ENCODE data around the gene DCLRE1C. TPM values are rescaled to one million over a fixed set of nuclear protein-coding genes. Genes with fewer than 3 reads are reported as not detected.

The DCLRE1C gene
- total and polyA plus RNA-seq, 8 donors, result 8.3 to 24.6 (median 18.8) TPM

- no peaks in the 10 kb centered on the region for H3K9me3 ChIP-seq
- H3K36me3 ChIP-seq, result peaks cover 0 to 99% of the 10 kb centered on the region in 2 donors
- no peak for TF ChIP-seq CTCF (IDR thresholded peaks at IDR 0.05)
- DNase-seq, result no peak
- intact Hi-C loops (cut with DNase I), result no loop called here
- no peak overlapping the region for H3K27ac ChIP-seq
- H3K4me3 ChIP-seq, result no peak overlapping the region
- ATAC-seq, result no peak
- H3K27me3 ChIP-seq, result no peaks in the 10 kb centered on the region
- no peaks in the 10 kb centered on the region for H3K4me1 ChIP-seq
Measured at GRCh38 chr10:14924013-14924412, 29.9 kb downstream of the DCLRE1C start.

GRCh38 chr10:14918964-14919363 is 34.9 kb downstream of the DCLRE1C start:
- no peak for TF ChIP-seq CTCF (IDR thresholded peaks at IDR 0.05)
- Histone ChIP-seq H3K27ac (no peak overlapping the region), H3K36me3 (peaks cover 0 to 93% of the 10 kb centered on the region in 2 donors), H3K4me1 (no peaks in the 10 kb centered on the region), H3K27me3 (no peaks in the 10 kb centered on the region), H3K9me3 (peaks cover 0 to 31% of the 10 kb centered on the region in 2 donors), H3K4me3 (no peak overlapping the region)
- ATAC-seq (no peak), DNase-seq (no peak)
- intact Hi-C loops (cut with DNase I), result no loop called here

- no peak overlapping the region for H3K27ac ChIP-seq
- no peak for TF ChIP-seq CTCF (IDR thresholded peaks at IDR 0.05)
- peaks cover 0 to 92% of the 10 kb centered on the region in 2 donors for H3K36me3 ChIP-seq
- H3K4me1 ChIP-seq, result no peaks in the 10 kb centered on the region
- H3K27me3 ChIP-seq, result no peaks in the 10 kb centered on the region
- intact Hi-C loops (cut with DNase I), result no loop called here
- ATAC-seq (no peak), DNase-seq (no peak)
- no peak overlapping the region for H3K4me3 ChIP-seq
- peaks cover 0 to 31% of the 10 kb centered on the region in 2 donors for H3K9me3 ChIP-seq
Measured at GRCh38 chr10:14917827-14918226, 36.1 kb downstream of the DCLRE1C start.

- no peak for TF ChIP-seq CTCF (IDR thresholded peaks at IDR 0.05)
- Histone ChIP-seq H3K9me3 (peaks cover 0 to 31% of the 10 kb centered on the region in 2 donors), H3K27ac (no peak overlapping the region), H3K4me3 (no peak overlapping the region), H3K27me3 (no peaks in the 10 kb centered on the region), H3K4me1 (no peaks in the 10 kb centered on the region), H3K36me3 (peaks cover 0 to 92% of the 10 kb centered on the region in 2 donors)
- ATAC-seq (no peak), DNase-seq (no peak)
- intact Hi-C loops (cut with DNase I), result no loop called here
Measured at GRCh38 chr10:14916600-14916999, 37.3 kb downstream of the DCLRE1C start.

GRCh38 chr10:14911801-14912200 is 42.1 kb downstream of the DCLRE1C start:
- no peak for DNase-seq
- H3K9me3 ChIP-seq, result peaks cover 0 to 10% of the 10 kb centered on the region in 2 donors
- no peak for ATAC-seq
- no peak overlapping the region for H3K4me3 ChIP-seq
- H3K27me3 ChIP-seq, result no peaks in the 10 kb centered on the region
- no peak for TF ChIP-seq CTCF (IDR thresholded peaks at IDR 0.05)
- no peaks in the 10 kb centered on the region for H3K4me1 ChIP-seq
- no peak overlapping the region for H3K27ac ChIP-seq
- intact Hi-C loops (cut with DNase I), result no loop called here
- peaks cover 0 to 91% of the 10 kb centered on the region in 2 donors for H3K36me3 ChIP-seq

Measured in left lung (tissue), 10 donors.